Endothelial cell of umbilical vein (primary cell): Measurements from ENCODE around the gene WDR74.

Source experiments
- CTCF ChIP-seq, 2 donors: IDR thresholded peaks; 1 replicate in 1 of 2; 2 replicates in 1 of 2; pipeline ENCODE4 v1.5.1; 2011; ENCODE audit warnings: low read length in 2 of 2, mild to moderate bottlenecking in 2 of 2, moderate library complexity in 2 of 2, control low read depth in 1 of 2, inconsistent platforms in 1 of 2, low read depth in 1 of 2; ENCODE audit not compliant: insufficient read depth in 1 of 2; ENCODE audit errors: extremely low read depth in 1 of 2
- EZH2 ChIP-seq: IDR thresholded peaks from 2 replicates; pipeline ENCODE4 v1.6.1; 2012; ENCODE audit warnings: borderline replicate concordance, low read depth, mild to moderate bottlenecking, moderate library complexity, low read length, inconsistent platforms; ENCODE audit not compliant: severe bottlenecking
- FOS ChIP-seq: IDR thresholded peaks from 2 replicates; pipeline ENCODE4 v1.6.1; 2011; ENCODE audit warnings: mild to moderate bottlenecking, low read length, moderate library complexity, borderline replicate concordance; ENCODE audit not compliant: insufficient read depth
- MAX ChIP-seq: IDR thresholded peaks from 2 replicates; pipeline ENCODE4 v1.6.1; 2011; ENCODE audit not compliant: insufficient read depth, insufficient read length
- MYC ChIP-seq: IDR thresholded peaks from one replicate; pipeline ENCODE4 v1.6.1; 2011; ENCODE audit warnings: mild to moderate bottlenecking, low read depth, low read length
- POLR2A ChIP-seq: IDR thresholded peaks from 2 replicates; pipeline ENCODE4 v1.6.1; 2012; ENCODE audit warnings: low read depth, mild to moderate bottlenecking, control low read depth, low read length
- POLR2AphosphoS5 ChIP-seq: IDR thresholded peaks from 2 replicates; pipeline ENCODE4 v1.6.1; 2012; ENCODE audit warnings: low read depth, mild to moderate bottlenecking, control low read depth, low read length, moderate library complexity; ENCODE audit not compliant: insufficient read depth

- TF ChIP-seq CTCF (IDR thresholded peaks at IDR 0.05; ENCODE audit: extremely low read depth in 1 of 2, insufficient read depth in 1 of 2, low read depth in 1 of 2, low read length in 2 of 2): no peak
- peak; percentile 72 for TF ChIP-seq POLR2A
- TF ChIP-seq EZH2: no peak
- peak; percentile 48 for TF ChIP-seq POLR2AphosphoS5
- peak; percentile 1 for TF ChIP-seq MYC
- TF ChIP-seq MAX: peak; percentile 45
- TF ChIP-seq FOS: peak; percentile 72
Observed at GRCh38 chr11:62881579-62882430, 42.4 kb upstream of the WDR74 start.
